Jurkat, Clone E6-1 (cell line): Measurements from ENCODE around the gene OCA2.
A peak's percentile ranks its signal among the peaks of the same experiment; 100 is the strongest.
"Not testable (repeated sequence)": the region's sequence is repeated elsewhere in the genome, so short reads cannot be mapped to it uniquely, and the experiment has no call there.

Experiments used
- DNase-seq: peaks from one replicate; pipeline ENCODE4 v3.0.0-alpha.2; 2011; ENCODE audit warnings: low read depth, low spot score
- H3K4me3 ChIP-seq: 2 replicates; pipeline ENCODE4 v1.5.1; 2011; ENCODE audit warnings: mild to moderate bottlenecking, low read length, control low read depth, moderate library complexity

Gene OCA2

GRCh38 chr15:28122038-28122949 is 23.2 kb upstream of the OCA2 start:
- no peak for DNase-seq
- no peak overlapping the region for H3K4me3 ChIP-seq

- not testable (repeated sequence) for H3K4me3 ChIP-seq, DNase-seq
These were observed 22.5 kb upstream of the OCA2 start for GRCh38 chr15:28121577-28121976.

GRCh38 chr15:28120359-28120640 is 21.2 kb upstream of the OCA2 start:
- no peak overlapping the region for H3K4me3 ChIP-seq
- DNase-seq = no peak

- no peak overlapping the region for H3K4me3 ChIP-seq
- DNase-seq = no peak
These were observed 19.4 kb upstream of the OCA2 start for GRCh38 chr15:28118531-28118930.

GRCh38 chr15:28118083-28118482 is 19.0 kb upstream of the OCA2 start:
- no peak for DNase-seq
- H3K4me3 ChIP-seq = no peak overlapping the region

- no peak for DNase-seq
These were observed 18.4 kb upstream of the OCA2 start for GRCh38 chr15:28117432-28117990.

GRCh38 chr15:28116521-28117431 is 17.7 kb upstream of the OCA2 start:
- H3K4me3 ChIP-seq = no peak overlapping the region
- DNase-seq = no peak

More at GRCh38 chr15:28117432-28117990, 18.4 kb upstream of the OCA2 start:
- H3K4me3 ChIP-seq = no peak overlapping the region

- no peak for DNase-seq
- no peak overlapping the region for H3K4me3 ChIP-seq
These were observed 16.8 kb upstream of the OCA2 start for GRCh38 chr15:28115871-28116270.

GRCh38 chr15:28114721-28115622 is 15.9 kb upstream of the OCA2 start:
- no peak overlapping the region for H3K4me3 ChIP-seq
- no peak for DNase-seq

- H3K4me3 ChIP-seq = no peak overlapping the region
- no peak for DNase-seq
These were observed 15.0 kb upstream of the OCA2 start for GRCh38 chr15:28114114-28114455.

GRCh38 chr15:28113394-28114113 is 14.4 kb upstream of the OCA2 start:
- DNase-seq = no peak
- no peak overlapping the region for H3K4me3 ChIP-seq

- no peak overlapping the region for H3K4me3 ChIP-seq
- no peak for DNase-seq
These were observed 13.8 kb upstream of the OCA2 start for GRCh38 chr15:28112962-28113361.

GRCh38 chr15:28112101-28112760 is 13.1 kb upstream of the OCA2 start:
- no peak for DNase-seq
- H3K4me3 ChIP-seq = no peak overlapping the region

- DNase-seq = no peak
- H3K4me3 ChIP-seq = no peak overlapping the region
These were observed 12.4 kb upstream of the OCA2 start for GRCh38 chr15:28111543-28111942.

- H3K4me3 ChIP-seq = no peak overlapping the region
- DNase-seq = no peak
These were observed 11.4 kb upstream of the OCA2 start for GRCh38 chr15:28110481-28110881.

GRCh38 chr15:28109626-28110455 is 10.7 kb upstream of the OCA2 start:
- no peak for DNase-seq
- no peak overlapping the region for H3K4me3 ChIP-seq

GRCh38 chr15:28107904-28108275 is 8.8 kb upstream of the OCA2 start:
- DNase-seq = peak; percentile 75

More at GRCh38 chr15:28107904-28108275, 8.8 kb upstream of the OCA2 start:
- H3K4me3 ChIP-seq = peak overlapping the region; percentile 15; the same call in 1 of the 2 replicates
